Bone marrow (tissue), 2 donors: ENCODE data around the gene TREML1.
"Not testable (repeated sequence)": the region's sequence is repeated elsewhere in the genome, so short reads cannot be mapped to it uniquely, and the experiment has no call there.

Experiments
- DNase-seq, 2 donors: peaks; one replicate each; lab custom pipeline; 2025; lab: John Stamatoyannopoulos, UW

The TREML1 gene, protein sequence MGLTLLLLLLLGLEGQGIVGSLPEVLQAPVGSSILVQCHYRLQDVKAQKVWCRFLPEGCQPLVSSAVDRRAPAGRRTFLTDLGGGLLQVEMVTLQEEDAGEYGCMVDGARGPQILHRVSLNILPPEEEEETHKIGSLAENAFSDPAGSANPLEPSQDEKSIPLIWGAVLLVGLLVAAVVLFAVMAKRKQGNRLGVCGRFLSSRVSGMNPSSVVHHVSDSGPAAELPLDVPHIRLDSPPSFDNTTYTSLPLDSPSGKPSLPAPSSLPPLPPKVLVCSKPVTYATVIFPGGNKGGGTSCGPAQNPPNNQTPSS

GRCh38 chr6:41153992-41154625 lies at the start of gene TREML1:
Gene TREML1, minus strand, starts transcription at chr6:41154347. Its CDS starts 59 bp downstream, at chr6:41154288.
- DNase-seq, result no peak

GRCh38 chr6:41201764-41202173 lies 47.6 kb upstream of the TREML1 start:
- no peak for DNase-seq

GRCh38 chr6:41200901-41201763 lies 47.0 kb upstream of the TREML1 start, which contains the start of gene TREML2:
Gene TREML2, minus strand, starts transcription at chr6:41201149. Its CDS starts 141 bp downstream, at chr6:41201008.
- DNase-seq, result no peak

DNA sequence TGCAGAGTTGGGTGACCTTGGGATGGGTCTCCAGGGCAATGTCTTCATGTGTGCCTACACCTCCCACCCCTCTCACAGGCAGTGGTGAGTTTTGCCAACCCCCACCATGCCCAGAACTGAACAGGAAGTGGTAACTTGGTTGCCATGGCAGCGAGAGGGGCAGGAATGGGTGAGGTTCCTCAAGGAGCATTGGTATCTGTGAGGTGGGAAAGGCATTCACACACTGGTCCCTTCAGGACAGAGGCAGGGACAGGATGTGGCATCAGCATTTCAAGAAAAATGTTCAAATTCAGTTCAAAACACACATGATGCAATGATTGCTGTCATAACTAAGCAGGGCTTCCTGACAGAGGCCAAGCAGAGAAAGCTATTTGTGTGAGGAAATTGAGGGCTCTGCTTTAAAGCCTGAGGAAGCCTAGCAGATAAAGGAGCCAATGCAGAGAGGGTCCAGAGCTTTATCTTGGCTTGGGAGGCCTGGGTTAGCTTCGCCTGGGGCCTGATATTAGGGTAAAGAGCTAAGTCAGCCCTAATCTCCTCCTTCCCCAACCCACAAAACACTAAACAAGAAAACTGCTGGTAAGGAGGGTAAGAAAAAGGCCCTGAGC lies 46.3 kb upstream of the TREML1 start:
- DNase-seq, result peak in 1 of 2 donors; percentile 55

DNA sequence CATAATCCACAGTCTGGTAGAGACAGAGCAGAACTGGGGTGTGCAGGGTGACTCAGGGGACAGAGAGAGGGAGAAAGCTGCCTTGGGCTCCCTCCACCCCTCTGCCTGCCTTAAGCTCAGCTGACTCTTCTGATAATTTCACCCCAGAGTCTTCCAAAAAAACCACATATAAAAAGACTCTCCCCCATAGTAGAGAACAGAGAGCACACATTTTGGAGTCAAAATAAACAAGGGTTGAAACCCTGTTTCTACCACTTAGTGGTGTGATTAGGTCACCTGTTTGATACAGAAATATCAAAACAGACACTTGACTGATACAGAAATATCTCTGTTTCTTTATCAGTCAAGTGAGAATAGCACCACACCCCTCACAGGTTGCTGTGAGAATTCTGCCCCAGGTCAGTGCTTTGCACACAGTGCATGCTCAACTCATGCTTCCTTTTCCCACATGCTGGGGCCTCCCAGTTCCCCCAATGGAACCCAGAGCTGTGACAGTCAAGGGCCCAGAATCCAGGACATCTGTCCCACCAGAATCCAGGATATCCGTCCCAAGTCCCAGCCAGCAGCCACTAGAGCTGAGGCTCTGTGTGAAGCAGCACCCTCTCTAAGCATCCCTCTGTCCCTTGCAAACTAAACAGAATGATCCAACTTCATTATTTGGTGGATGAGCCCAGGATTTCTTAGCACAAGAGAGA lies 45.6 kb upstream of the TREML1 start:
- DNase-seq, result no peak

- DNase-seq, result no peak
Observed at GRCh38 chr6:41197234-41197633, 43.1 kb upstream of the TREML1 start.

- DNase-seq, result no peak
Observed at GRCh38 chr6:41194386-41194785, 40.2 kb upstream of the TREML1 start.

DNA sequence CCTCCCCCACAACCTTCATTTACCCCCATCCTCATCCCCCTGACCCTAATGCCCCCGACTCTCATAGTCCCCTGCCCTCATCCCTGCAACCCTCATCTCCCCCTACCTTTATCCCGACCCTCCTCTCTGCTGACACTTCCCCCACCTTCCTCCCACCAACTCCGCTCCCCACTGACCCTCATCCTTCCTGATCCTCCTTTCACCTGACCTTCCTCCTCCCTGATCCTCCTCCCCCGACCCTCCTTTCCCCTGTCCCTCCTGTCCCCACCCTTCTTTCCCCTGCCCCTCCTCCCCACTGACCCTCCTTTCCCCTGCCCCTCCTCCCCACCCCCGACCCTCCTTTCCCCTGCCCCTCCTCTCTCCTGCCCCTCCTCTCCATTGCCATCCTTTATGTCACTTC lies 39.7 kb upstream of the TREML1 start:
- no peak for DNase-seq

DNA sequence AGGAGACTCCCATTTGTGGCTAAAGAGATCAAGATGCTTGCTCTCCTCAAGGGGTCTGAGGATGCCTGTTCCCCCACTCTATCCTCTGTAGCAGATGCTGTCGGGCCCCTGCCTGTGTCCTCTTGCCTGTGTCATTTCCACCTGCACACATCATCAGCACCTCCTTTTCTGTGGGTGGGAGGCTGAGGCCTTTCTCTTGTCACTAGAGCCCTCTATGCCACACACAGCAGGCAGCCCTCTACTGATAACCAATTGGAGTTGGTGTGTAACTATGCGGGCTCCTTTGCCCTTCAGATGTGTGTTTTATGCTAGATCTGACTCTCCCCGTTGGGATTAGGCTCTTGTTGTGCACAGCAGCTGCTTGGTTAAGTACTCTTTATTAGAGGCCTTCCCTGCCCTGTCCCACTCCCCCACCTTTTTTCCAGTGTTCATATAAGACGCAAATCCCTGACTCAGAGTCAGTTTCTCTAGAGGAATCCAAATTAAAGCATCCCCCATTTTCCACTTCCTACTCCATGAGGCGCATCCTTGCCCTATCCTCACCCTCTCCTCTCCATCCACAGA lies 39.1 kb upstream of the TREML1 start:
- DNase-seq, result no peak

DNA sequence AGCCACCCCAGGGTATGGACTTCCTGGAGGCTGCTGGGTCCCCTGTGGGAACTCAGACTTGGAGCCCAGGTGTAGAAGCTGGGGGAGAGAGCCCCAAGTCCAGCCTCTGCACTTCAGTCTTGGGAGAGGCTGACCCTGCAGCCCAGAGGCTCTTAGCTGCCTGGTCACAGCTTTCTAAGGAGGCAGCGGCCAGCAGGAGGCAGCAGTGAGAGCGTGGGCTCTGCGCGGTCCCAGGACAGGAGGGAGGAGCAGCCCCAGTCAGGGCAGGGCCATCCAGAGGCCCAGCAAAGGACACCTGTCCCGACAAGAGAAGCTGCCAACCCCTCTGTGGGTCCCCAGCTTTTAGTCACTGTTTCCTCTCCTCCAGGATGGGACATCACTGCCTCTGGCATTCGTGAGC lies 37.4 kb upstream of the TREML1 start:
- DNase-seq, result no peak

GRCh38 chr6:41190791-41191190 lies 36.6 kb upstream of the TREML1 start:
- no peak for DNase-seq

DNA sequence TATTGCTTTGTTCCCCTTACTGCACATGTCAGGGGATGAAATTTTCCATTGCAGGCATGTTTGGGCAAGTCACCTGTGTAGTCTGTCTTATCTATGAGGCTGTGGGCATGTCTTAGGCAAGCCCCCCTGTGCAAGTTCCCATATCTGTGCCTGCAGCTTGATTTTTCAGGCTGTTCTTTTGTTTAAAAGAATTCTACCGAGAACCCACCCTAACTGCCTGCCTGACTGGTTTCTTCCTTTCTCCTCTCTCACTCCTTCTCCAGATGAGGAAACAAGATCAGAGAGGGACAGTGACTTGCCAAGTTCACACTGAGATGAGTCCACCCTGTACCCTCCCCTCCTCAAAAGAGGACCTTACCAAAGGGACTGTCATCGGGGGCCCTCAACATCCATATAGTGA lies 35.8 kb upstream of the TREML1 start:
- no peak for DNase-seq

GRCh38 chr6:41189046-41189445 lies 34.9 kb upstream of the TREML1 start:
- not testable (repeated sequence) for DNase-seq

DNA sequence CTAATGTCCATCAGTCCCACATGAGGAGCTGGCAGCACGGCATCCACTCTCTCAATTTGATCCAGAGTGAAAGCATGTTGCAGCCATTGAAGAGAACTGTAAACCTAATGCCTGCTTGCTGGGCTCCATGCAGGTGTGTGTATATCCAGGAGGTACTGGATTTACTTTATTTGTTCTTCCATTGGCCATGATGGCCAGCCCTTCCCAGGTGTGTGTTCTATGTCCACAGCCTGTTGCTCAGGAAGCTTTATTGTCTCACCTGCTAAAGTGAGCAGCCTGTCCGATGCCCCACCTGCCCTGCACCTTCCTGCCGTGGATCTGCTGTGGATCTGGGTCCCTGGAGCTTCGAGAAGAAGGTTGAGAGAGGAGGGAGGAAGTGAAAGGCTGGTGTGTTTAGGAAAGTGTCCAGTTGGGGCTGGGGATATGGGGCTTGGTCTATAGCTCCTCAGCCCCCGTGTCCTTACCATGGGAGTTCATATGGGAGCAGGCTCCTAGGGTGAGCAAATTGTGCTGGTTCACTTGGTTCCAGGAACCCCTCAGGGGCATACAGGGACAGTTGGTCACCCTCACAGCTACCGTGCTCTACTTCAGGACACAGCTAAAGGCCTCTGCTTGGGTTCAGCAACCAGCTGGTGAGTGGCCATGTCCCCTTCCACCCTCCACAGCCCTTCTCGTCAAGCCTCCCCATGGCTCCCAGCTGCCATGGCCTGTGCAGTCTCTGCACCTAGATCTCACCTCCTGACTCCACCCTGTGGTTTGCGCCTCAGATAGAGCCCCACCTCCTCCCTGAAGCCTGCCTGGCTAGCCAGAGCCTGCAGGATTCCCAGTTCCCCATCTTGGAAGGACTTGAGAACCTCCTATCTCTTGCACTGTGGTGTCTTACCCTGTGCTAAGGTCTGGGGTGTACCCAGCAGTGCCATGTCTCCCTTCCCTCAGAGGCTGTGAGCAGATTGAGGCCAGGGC lies 34.1 kb upstream of the TREML1 start:
- DNase-seq, result no peak

DNA sequence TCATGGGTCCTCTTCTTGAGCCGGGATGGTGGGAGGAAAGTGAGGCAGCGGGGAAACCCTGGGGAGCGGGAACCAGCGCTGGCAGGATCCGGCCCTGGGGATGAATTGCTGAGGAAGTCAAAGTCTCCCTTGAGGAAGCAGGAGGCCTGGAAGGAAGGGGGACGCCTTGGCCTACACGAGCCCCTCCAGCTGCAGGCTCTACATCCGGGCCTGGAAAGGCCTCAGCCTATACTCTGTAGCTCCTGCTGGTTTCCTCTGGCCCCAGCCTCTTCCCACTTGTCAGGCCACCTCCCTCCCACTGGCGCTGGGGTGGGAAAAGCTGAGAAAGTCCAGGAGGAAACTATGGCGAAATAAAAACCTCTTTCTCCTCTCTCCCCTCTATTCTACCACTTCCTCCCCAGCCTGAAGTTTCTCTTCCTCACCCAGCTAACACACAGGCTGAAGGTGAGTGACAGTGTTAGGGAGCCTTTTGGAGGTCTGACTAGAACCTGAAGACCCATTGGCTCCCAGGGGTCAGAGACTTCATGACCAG lies 31.9 kb upstream of the TREML1 start:
- DNase-seq, result no peak

- no peak for DNase-seq
Observed at GRCh38 chr6:41184761-41185160, 30.6 kb upstream of the TREML1 start.

DNA sequence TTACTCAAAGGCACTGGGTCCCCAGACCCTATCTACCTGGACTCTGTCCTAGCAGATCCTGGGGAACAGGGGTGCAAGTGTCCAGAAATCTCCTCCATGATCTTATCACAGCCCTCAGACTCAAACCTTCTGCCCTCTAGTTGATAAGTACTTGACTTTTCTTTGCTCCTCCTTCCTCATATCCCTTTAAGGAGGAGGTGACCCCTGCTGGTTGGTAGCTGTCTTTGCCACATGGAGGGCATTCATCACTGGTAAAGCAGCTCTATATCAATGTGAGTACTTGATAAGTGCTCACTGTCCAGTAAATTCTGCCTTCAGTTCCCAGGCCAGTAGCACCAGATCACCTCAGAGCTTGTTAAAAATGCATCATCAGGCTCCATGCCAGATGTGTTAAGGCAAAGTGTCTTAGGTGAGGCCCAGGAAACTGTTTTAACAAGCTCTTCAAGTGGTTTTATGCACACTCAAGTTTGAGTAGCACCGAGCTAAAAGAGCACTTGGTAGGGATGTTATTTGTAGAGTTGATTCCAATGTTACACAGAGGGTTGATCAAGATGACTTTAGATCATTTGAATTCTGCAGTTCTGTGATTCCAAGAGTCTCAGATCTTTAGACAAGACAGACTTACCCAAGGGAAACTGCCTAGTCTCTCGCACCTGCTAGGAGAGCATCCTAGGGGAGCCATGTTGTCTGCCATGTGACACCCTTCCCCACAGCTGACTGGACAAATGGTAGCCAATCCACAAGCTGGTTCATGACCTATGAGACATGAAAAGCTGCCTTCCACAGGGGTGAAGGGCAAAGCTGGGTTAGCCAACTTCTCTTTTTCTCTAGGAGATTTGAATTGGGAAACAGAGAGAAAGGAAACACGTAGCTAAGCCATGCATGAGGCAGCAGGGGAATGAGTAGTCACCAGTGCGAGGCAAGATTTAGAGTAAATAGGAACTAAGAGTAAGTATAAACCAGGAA lies 28.2 kb upstream of the TREML1 start:
- peak; percentile 27 to 85 for DNase-seq

- DNase-seq, result no peak
Observed at GRCh38 chr6:41181566-41181965, 27.4 kb upstream of the TREML1 start.

- no peak for DNase-seq
Observed at GRCh38 chr6:41179163-41179562, 25.0 kb upstream of the TREML1 start.
